Urothelium cell line (cell line): ENCODE results near the gene ACER3.
A peak's percentile ranks its signal among the peaks of the same experiment; 100 is the strongest.
"Not testable (repeated sequence)": the region's sequence is repeated elsewhere in the genome, so short reads cannot be mapped to it uniquely, and the experiment has no call there.

Experiments
- DNase-seq: peaks from one replicate; pipeline ENCODE4 v3.0.0; 2011; ENCODE audit warnings: low spot score, mixed read lengths
- FAIRE-seq: peaks from 2 replicates; lab custom pipeline; 2011; peaks lifted over from hg19 to GRCh38; lab: Jason Lieb, UNC

The ACER3 gene

DNA sequence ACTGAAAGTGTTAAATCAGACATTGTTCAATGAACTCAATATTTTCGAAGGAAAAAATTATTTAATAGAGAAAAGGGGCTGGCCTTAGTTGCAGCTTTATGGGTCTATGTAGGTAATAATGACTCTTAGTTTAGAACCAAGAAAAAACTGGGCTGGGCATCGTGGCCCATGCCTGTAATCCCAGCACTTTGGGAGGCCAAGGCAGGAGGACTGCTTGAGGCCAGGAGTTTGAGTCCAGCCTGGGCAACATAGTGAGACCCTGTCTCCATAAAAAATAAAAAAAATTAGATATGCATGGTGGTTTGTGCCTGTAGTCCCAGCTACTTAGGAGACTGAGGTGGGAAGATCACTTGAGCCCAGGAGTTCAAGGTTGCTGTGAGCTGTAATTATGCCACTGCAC is 2.1 kb downstream of the ACER3 start:
- FAIRE-seq, DNase-seq: not testable (repeated sequence)

DNA sequence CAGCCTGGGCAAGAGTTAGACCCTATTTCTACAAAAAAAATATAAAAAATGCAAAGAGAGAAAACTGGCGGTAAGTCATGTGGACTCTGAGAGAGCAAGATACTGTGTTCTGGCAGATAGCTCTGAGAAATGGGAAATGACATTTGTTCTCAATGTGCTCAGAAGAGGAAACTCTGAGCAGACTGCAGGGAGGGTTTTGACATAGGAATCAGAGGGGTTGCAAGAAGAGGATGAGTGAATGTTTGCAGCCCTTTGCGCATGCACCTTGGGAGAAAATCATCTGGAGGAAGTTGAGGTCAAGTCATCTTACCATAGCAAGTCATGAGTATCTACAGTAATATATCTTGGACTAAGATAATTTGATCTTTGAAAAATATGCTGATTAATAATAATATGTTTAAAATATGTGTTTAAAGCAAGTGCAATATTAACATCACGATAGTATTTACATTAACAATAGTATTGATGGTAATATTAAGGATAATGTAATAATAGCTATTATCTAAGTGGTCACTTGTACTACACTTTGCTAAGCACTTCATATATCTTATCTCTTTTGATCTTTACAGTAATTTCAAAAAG is 2.6 kb downstream of the ACER3 start:
- no peak for FAIRE-seq
- no peak for DNase-seq

DNA sequence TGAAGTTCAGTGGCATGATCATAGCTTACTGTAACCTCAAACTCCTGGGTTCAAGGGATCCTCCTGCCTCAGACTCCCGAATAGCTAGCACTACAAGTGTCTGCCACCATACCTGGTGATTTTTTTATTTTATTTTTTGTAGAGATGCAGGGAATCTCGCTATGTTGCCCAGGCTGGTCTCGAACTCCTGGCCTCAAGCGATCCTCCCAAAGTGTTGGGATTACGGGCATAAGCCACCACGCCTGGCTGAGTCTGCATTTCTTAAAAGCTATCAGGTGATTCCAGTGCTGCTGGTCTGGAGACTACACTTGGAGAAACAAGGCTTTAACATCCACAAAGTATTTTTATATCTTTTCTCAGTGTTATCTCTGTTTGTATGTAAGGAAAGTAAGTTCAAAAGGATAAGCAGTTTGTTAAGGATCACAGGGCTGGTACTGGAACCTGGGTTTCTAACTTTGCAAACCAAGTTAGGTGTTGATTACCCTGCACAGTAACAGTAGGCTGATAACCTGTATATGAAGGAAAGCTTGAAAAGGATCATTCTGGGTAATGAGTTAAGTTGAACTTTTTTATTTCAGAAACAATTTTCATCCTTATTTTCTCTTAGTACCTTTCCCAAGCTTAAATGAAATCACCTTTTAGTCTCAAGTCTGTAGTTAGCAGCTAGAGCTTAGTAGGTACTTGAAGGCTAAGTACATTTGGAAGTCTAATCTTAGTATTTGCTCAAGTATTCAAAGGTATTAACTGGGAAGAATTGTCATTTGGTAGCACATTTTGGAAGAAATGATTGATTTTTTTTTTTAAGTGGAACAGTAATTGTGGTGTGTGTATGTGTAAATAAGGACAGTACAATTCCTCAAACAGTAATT is 12.5 kb downstream of the ACER3 start:
- no peak for DNase-seq
- no peak for FAIRE-seq

DNA sequence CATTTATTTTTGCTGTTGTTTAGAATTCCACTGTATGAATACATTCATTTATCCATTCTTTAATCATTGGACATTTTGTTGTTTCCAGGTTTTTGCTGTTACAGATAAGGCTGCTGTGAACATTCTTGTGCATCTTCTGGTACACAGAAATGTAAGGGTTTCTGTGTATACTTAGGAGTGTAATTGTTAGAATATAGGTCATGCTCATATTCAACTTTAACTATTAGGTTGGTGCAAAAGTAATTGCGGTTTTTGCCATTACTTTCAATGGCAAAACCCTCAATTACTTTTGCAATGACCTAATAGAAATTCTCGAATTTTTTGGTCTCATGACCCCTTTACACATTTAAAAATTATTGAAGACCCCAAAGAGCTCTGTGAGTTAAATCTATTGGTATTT is 17.3 kb downstream of the ACER3 start:
- FAIRE-seq (no peak), DNase-seq (no peak)

DNA sequence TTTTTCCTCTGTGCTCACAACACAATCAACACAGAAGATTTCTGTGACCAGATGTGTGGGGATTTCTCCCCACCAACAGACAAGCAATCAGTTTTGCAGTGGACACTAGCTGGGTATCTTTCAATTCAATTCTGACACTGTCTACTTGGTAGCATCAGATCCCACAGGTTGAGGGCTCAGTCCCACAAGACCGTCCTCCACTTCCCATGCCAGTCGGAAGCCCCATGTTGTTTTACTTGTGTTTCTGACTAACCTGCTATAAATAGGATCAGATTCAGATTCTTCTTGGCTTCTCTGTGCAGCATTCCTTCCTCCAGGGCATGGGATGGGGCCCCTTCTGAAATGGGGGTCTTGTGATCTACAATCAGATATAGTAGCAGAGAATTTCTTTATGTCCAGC is 19.6 kb downstream of the ACER3 start:
- FAIRE-seq (no peak), DNase-seq (no peak)

DNA sequence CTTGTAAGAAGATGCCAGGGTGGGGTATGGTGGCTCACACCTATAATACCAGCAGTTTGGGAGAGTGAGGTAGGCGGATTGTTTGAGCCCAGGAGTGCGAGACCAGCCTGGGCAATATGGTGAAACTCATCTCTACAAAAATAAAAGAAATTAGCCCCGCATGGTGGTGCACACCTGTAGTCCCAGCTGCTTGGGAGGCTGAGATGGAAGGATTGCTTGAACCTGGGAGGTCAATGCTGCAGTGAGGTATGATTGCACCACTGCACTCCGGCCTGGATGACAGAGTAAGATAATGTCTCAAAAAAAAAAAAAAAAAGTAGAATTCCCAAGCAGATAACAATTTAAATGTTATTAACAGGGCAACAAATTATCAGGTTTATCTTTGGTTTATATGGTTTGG is 20.2 kb downstream of the ACER3 start:
- DNase-seq: no peak
- no peak for FAIRE-seq

DNA sequence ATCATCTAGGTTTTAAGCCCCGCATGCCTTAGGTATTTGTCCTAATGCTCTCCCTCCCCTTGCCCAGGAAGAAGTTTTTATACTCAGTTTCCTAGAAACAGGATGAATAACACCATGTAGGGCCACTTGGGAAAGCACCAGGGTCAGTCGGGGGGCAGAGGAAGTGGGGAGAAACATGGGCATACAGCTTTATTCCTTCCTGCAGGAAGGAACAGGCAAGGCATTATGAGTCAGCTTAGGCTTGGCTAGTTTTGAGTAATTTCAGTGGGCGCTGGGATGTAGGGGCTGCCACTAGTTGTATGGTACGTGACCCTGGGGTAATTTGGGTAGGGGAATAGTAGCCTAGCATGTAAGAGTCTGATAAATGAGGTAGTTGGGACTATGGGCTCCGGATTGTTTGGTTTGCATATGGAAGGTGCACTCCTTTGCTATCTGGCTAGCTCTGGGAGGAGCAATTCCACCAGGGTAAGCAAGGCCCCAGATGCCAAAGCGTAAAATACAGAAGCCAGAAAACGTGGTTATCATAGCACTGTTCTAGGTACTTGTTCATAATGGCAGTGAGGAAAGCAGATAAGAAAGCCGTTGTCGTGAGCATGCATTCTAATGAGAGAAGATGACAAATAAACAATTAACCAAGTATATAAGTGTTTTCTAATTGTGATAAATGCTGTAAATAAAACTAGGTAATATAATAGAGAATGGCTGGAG is 24.8 kb downstream of the ACER3 start:
- FAIRE-seq: no peak
- DNase-seq: peak; percentile 9

DNA sequence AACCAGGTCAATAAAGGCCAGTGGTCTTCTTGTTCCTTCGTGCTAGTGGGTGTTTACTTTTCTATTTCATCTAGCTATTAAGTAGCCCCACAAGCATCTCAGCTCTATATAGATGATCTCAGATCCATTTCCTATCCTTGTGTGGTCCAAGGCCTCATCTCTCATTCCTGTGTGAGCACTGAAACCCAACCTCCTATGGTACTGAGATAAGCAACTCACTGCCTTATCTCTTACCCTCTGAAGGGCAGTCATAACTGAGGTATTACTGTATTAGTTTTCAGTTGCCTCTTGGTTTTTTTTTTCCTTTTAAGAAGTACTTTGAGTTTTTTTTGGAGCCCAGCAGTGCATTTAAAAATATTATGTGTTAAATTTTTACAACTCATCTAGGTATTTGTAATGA is 28.3 kb downstream of the ACER3 start:
- no peak for DNase-seq

DNA sequence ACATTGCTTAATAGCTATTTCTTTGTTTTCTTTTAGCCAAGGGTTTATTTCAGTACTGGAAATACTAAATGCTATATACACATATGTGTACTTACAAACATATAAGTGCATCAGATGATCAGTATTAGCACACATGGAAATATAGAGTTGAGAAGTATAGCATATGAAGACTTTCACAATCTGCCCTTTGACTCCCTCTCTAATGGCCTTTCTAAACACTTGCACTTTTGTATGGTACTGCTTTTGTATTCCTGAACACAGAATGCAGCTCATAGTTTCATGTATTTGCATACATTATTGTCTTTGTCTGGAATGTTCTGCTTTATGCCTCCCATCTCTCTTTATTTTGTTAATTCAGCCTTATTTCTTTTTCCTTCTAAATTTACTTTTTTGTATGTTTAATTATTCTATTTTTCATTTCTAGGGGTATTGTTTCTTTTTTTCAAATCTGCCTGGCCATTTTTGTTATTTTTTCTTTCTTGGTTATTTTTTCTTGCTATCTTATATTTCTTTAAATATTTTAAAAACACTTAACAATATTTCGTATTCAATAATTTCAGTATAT is 28.8 kb downstream of the ACER3 start:
- no peak for FAIRE-seq
- no peak for DNase-seq

More for the DNA sequence above, 28.3 kb downstream of the ACER3 start:
- no peak for FAIRE-seq

DNA sequence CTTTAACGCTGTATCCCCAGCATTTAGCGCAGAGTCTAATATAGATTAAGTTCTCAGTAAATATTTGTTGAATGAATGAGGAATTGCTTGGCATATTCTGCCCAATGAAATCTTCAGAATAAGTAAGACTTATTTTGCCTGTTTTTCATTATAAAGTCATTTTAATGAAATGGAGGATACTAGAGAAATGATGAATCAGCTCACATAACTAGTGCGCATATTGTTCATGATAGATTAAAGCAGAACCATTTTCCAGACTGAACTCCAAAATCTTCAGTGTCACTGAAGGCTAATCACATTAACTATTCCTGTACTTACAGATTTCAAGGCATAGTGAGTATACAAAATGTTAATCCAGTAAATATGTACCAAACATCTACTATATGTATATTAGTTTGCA is 29.6 kb downstream of the ACER3 start:
- FAIRE-seq: no peak
- no peak for DNase-seq

DNA sequence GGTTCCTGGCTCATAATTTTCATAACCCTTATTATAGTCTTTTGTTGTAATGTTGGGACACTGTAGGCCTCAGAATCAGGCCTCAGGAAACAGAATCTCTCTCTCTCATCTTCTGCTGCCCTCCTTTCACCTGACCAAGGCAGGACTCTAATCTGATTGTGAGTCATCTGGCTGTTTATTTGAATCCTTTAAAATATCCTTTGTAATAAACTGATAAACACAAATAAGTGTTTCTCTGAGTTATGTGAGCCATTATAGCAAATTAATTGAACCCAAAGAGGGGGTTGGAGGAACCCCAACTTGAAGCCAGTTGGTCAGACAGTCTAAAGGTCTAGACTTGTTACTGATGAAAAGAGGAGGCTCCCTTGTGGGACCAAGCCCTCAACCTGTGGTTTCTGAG is 30.6 kb downstream of the ACER3 start:
- FAIRE-seq: no peak
- DNase-seq: no peak

DNA sequence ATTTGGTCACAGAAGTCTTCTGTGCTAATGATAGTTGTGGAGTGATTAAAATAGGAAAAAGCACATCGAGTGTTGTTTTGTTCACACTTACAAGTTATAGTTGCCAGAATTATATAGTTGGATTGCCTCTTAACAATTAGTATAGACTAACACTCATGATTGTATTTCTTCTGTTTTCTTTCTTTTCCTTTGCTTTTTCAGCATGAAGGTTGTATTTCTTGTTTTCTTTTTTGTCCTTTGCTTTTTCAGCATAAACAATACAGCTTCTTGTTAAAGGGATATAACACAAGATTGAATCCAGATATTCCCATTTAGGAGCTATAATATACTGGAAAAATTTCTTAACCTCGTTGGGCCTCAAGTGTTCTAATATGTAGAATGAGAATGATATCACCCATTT is 31.1 kb downstream of the ACER3 start:
- DNase-seq: no peak
- FAIRE-seq: no peak

DNA sequence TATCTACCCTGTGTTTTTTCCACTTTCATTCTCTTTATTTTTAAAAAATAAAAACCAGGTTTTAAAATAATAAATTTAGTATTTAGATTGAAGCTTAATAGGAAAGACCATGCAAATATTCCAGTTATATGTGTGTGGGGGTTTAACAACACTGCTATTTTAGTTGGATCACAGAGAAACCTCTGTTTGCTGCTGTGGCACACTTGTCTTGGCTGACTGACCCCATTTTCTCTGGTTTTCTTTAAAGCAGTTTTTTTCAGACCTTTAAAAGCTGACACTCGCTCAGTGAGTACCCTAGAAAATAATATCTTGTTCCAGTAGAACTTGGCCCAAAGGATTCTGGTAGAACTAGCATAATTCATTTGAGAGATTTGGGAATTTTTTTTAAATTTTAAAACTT is 31.6 kb downstream of the ACER3 start:
- FAIRE-seq: no peak

DNA sequence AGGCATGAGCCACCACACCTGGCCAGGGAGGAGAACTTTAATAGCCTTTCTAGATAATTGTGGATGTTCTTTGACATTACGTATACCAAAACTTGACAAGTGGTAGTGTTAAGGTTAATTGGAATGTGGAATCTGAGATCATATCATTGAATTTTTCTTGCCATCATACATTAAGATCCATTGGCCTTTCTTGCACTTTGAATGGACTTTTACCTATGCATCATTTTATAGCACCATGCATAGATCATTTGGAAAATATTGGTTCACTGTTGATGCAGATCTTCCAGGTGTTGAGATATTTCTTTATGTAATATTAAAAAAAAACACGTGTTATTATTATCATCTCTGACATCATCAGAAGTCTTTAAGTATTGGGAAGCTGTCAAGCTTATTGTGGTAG is 36.5 kb downstream of the ACER3 start:
- no peak for FAIRE-seq
- no peak for DNase-seq

More for the DNA sequence above, 31.6 kb downstream of the ACER3 start:
- no peak for DNase-seq

DNA sequence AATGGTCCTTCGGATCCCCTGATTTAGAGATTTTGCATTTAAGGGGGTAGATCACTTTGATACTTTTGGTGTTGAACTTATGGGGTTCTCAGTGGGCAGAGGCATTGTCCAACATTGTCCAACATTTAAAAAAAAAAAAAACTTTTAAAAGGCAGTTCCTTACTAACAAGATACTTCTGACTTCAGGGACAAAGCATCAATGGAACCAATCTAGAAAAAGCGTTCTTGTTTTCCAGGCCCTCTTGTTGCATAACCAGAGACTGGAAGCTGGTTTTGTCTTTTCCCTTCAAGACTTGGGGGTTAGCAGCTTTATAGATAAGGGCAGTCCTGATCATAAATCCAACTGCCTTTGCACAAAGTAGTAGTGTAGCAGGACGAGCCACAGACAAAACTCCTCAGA is 40.4 kb downstream of the ACER3 start:
- no peak for FAIRE-seq
- no peak for DNase-seq

DNA sequence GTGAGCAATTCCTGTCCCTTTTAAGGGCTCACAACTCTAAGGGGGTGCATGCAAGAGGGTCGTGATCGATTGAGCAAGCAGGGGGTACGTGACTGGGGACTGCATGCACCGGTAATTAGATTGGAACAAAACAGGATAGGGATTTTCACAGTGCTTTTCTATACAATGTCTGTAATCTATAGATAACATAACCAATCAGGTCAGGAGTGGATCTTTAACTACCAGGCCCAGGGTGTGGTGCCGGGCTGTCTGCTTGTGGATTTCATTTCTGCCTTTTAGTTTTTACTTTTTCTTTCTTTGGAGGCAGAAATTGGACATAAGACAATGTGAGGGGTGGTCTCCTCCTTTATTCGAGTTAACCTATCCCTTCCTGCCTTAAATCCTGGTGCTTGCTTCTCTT is 40.9 kb downstream of the ACER3 start:
- not testable (repeated sequence) for DNase-seq, FAIRE-seq

DNA sequence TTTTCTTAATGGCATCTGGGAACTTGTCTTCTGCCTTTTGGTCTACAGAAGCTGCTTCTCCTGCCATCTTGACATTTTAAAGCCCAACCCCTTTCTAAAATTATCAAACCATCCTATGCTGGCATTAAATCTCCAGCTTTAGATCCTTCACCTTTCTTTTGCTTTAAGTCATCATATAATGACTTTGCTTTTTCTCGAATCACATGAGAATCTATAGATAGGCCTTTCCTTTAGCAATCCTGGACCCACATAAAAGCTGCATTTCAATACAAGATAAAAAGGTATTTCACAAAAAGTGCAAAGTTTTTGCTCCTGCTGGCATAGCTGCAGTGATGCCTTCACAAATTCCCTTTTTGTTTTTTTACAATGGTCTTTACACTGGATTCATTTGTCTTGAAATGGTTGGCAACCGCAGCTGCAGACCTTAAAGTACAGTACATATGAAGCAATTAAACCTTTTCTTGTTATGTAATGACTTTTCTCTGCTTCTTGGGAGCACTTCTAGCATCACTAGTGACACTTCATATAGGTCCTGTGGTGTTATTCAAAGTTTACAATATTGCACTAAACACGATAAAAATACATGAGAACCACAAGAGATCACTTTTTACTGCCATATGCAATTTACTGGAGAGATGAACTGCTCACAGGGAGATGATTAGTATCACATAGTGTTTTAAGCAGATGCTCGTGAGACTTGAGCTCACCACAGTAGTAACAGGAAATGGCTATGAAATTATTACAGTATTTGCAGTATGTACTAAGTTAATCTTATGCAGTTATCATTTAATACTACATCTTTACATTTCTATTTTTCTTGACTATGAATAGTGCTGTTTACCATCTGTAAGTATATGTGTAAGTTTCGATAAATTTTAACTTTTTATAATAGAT is 41.6 kb downstream of the ACER3 start:
- DNase-seq: no peak

DNA sequence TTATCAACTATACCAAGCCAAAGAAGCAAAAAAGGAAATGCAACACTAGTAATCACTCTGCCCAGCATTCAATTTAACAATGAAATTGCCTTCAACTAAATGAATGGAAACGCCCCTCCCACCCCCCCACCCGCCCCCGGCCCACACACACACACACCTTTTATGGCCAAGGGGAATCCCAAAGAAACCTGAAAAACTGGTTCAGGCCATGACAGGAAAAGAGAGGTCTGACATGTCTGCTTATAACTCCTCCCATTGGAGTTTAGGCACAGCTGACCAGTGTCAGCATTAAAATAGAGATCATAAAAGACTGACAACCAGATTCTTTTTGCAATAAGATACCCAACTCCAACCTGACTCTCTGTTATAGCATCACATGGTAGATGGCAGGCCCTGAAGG is 42.6 kb downstream of the ACER3 start:
- DNase-seq: no peak

More for the DNA sequence above, 41.6 kb downstream of the ACER3 start:
- no peak for FAIRE-seq

DNA sequence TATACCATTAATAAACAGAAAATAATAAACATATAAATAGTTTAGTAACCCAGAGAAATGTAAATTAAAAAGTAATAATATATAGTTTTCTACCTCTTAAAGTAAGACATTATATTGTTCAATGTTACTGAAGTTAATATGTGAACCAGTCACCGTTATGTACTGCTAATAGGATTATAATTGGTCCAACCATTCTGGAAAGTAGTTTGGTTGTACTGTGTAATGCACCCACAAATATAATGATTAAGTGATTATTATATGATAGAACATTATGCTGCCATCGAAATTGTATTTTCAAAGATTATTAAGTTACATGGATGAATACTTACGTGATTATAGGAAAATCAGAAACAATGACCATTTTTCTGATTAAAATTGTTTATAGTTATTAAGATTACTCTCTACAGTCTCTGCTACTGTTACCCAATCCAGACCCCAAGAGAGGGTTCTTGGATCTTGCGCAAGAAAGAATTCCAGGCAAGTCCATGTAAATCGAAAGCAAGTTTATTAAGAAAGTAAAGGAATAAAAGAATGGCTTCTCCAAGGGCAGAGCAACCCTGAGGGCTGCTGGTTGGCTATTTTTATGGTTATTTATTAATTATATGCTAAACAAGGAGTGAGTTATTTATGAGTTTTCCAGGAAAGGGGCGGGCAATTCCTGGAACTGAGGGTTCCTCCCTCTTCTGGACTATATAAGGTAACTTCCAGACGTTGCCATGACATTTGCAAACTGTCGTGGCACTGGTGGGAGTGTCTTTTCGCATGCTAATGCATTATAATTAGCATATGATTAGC is 50.1 kb downstream of the ACER3 start:
- FAIRE-seq (no peak), DNase-seq (no peak)

More for the DNA sequence above, 42.6 kb downstream of the ACER3 start:
- FAIRE-seq: no peak

DNA sequence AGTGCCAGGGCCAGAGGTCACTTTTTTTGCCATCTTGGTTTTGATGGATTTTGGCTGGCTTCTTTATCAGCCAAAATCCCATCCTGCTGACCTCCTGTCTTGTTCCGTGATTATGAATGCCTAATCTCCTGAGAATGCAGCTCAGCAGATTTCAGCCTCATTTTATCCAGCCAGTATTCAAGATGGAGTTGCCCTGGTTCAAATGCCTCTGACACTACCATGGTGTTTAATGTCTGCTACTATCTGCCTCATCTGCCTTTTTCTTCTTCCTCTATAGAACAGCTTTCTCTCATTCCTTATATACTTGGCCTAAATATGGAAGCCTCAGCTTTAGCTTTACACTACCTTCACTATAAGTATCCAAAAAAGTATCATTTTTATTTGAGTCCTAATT is 50.7 kb downstream of the ACER3 start:
- no peak for FAIRE-seq
- no peak for DNase-seq
